H1 (cell line): ENCODE measurements around the gene C2orf42. TPM values are rescaled to one million over a fixed set of nuclear protein-coding genes. Genes with fewer than 3 reads are reported as not detected.

Source experiments
- CTCF ChIA-PET: fragments of 300-600 bp; sonication (Branson Sonifier 250); formaldehyde crosslinking; loops from one replicate; lab custom pipeline; 2021; ENCODE audit not compliant: partially characterized antibody; lab: Charles Lee
- POLR2A ChIA-PET: fragments of 300-600 bp; sonication (Branson Sonifier 250); formaldehyde crosslinking; loops from one replicate; lab custom pipeline; 2021; ENCODE audit warnings: inconsistent platforms; ENCODE audit not compliant: partially characterized antibody; lab: Charles Lee
- DNase-seq, 2 experiments: peaks; one replicate each; pipeline versions ENCODE4 v3.0.0 to v3.0.0-alpha.2; 2010 to 2022; ENCODE audit warnings: low spot score in 2 of 2, low read depth in 1 of 2, mixed read lengths in 1 of 2
- FAIRE-seq: peaks from 2 replicates; lab custom pipeline; 2011; peaks lifted over from hg19 to GRCh38; lab: Jason Lieb, UNC
- H2AFZ ChIP-seq: 2 replicates; pipeline ENCODE4 v1.8.1; 2012; ENCODE audit warnings: low read length, inconsistent platforms
- H2AK5ac ChIP-seq: 2 replicates; pipeline ENCODE4 v1.6.1; 2013; ENCODE audit warnings: low read depth, low read length
- H2BK120ac ChIP-seq: replicated peaks from 2 replicates; pipeline ENCODE3; 2013; ENCODE audit warnings: low read depth, low read length, inconsistent platforms
- H2BK12ac ChIP-seq: 2 replicates; pipeline ENCODE4 v1.6.1; 2013; ENCODE audit warnings: low read depth, low read length
- H2BK15ac ChIP-seq: 2 replicates; pipeline ENCODE4 v1.6.1; 2013; ENCODE audit warnings: low read length
- H2BK20ac ChIP-seq: 2 replicates; pipeline ENCODE4 v1.6.1; 2013; ENCODE audit warnings: low read length
- H2BK5ac ChIP-seq: 2 replicates; pipeline ENCODE4 v1.6.1; 2013; ENCODE audit warnings: low read depth, low read length
- H3K14ac ChIP-seq: 2 replicates; pipeline ENCODE4 v1.6.1; 2013; ENCODE audit warnings: inconsistent platforms; ENCODE audit not compliant: insufficient read length
- H3K18ac ChIP-seq: 2 replicates; pipeline ENCODE4 v1.6.1; 2013; ENCODE audit warnings: low read length; ENCODE audit errors: extremely low read depth
- H3K23ac ChIP-seq: 2 replicates; pipeline ENCODE4 v1.6.1; 2013; ENCODE audit warnings: inconsistent platforms; ENCODE audit not compliant: insufficient read length
- H3K23me2 ChIP-seq: 2 replicates; pipeline ENCODE4 v1.6.1; 2013; ENCODE audit warnings: low read depth, low read length
- H3K27ac ChIP-seq: 2 replicates; pipeline ENCODE4 v1.6.1; 2011; ENCODE audit warnings: low read depth, low read length, inconsistent platforms
- H3K27me3 ChIP-seq, 4 experiments: replicated peaks in 1 of 4; 1 replicate in 1 of 4; 2 replicates in 3 of 4; pipeline versions ENCODE4 v1.6.1 to v1.8.1; 2011 to 2013; ENCODE audit warnings: low read length in 3 of 4, mild to moderate bottlenecking in 3 of 4, inconsistent platforms in 2 of 4, mixed read lengths in 2 of 4, moderate library complexity in 1 of 4; ENCODE audit not compliant: control insufficient read depth in 3 of 4, insufficient read depth in 3 of 4; ENCODE audit errors: extremely low read depth in 1 of 4
- H3K36me3 ChIP-seq, 4 experiments: 2 replicates each; pipeline versions ENCODE4 v1.6.1 to v1.8.1; 2011 to 2013; ENCODE audit warnings: mild to moderate bottlenecking in 4 of 4, low read length in 3 of 4, moderate library complexity in 2 of 4, control low read depth in 1 of 4, inconsistent platforms in 1 of 4; ENCODE audit not compliant: insufficient read depth in 4 of 4, control insufficient read depth in 2 of 4
- H3K4ac ChIP-seq: replicated peaks from 2 replicates; pipeline ENCODE3; 2013; ENCODE audit warnings: low read length, low read depth, mixed read lengths, inconsistent platforms; ENCODE audit not compliant: insufficient read length
- H3K4me1 ChIP-seq, 4 experiments: replicated peaks in 1 of 4; 1 replicate in 1 of 4; 2 replicates in 3 of 4; pipeline versions ENCODE4 v1.6.1 to v1.8.1; 2011 to 2013; ENCODE audit warnings: low read length in 3 of 4, inconsistent platforms in 2 of 4, mixed read lengths in 1 of 4; ENCODE audit not compliant: insufficient read depth in 4 of 4, control insufficient read depth in 3 of 4
- H3K4me2 ChIP-seq, 2 experiments: 2 replicates each; pipeline versions ENCODE4 v1.6.1 to v1.8.1; 2011 to 2013; ENCODE audit warnings: low read depth in 2 of 2, low read length in 2 of 2, control low read depth in 1 of 2, inconsistent platforms in 1 of 2, mild to moderate bottlenecking in 1 of 2; ENCODE audit not compliant: insufficient read depth in 1 of 2
- H3K4me3 ChIP-seq, 4 experiments: fragments of 200-600, 300-600 bp in 1 of 4; sonication (generic), shearing (Covaris generic), sonication (Bioruptor Twin) in 1 of 4; 2 replicates each; pipeline versions ENCODE4 v1.5.1 to v1.8.1; 2011 to 2016; ENCODE audit warnings: low read length in 4 of 4, low read depth in 3 of 4, control low read depth in 2 of 4, inconsistent platforms in 2 of 4, mild to moderate bottlenecking in 2 of 4, mixed read lengths in 1 of 4, moderate library complexity in 1 of 4; ENCODE audit not compliant: insufficient read depth in 2 of 4; ENCODE audit errors: extremely low read depth in 1 of 4
- H3K56ac ChIP-seq: replicated peaks from 2 replicates; pipeline ENCODE3; 2013; ENCODE audit warnings: low read depth, mild to moderate bottlenecking, mixed read lengths, low read length, inconsistent platforms; ENCODE audit not compliant: insufficient read length
- H3K79me1 ChIP-seq: 2 replicates; pipeline ENCODE4 v1.6.1; 2013; ENCODE audit warnings: low read depth, low read length, control low read depth
- H3K79me2 ChIP-seq, 2 experiments: 2 replicates each; pipeline versions ENCODE4 v1.6.1 to v1.8.1; 2012 to 2013; ENCODE audit warnings: low read length in 2 of 2, mild to moderate bottlenecking in 2 of 2, inconsistent platforms in 1 of 2; ENCODE audit not compliant: insufficient read depth in 2 of 2, control insufficient read depth in 1 of 2
- H3K9ac ChIP-seq, 4 experiments: replicated peaks in 1 of 4; 1 replicate in 1 of 4; 2 replicates in 3 of 4; pipeline versions ENCODE4 v1.6.1 to v1.8.1; 2011 to 2013; ENCODE audit warnings: low read depth in 3 of 4, low read length in 3 of 4, control low read depth in 2 of 4, mild to moderate bottlenecking in 2 of 4, moderate library complexity in 2 of 4, inconsistent platforms in 1 of 4; ENCODE audit errors: extremely low read depth in 1 of 4
- H3K9me3 ChIP-seq, 2 experiments: 2 replicates each; pipeline versions ENCODE4 v1.6.1 to v1.8.1; 2012 to 2013; ENCODE audit warnings: mild to moderate bottlenecking in 2 of 2, moderate library complexity in 2 of 2, control low read depth in 1 of 2, inconsistent platforms in 1 of 2, low read depth in 1 of 2, low read length in 1 of 2, mixed read lengths in 1 of 2; ENCODE audit not compliant: insufficient read depth in 2 of 2
- H4K20me1 ChIP-seq, 2 experiments: replicated peaks in 1 of 2; 2 replicates each; pipeline versions ENCODE3 to v1.8.1; 2011 to 2013; ENCODE audit warnings: inconsistent platforms in 2 of 2, low read length in 2 of 2, mild to moderate bottlenecking in 1 of 2; ENCODE audit not compliant: insufficient read depth in 2 of 2, control insufficient read depth in 1 of 2
- H4K5ac ChIP-seq: 2 replicates; pipeline ENCODE4 v1.6.1; 2013; ENCODE audit warnings: low read length, low read depth, mixed read lengths, inconsistent platforms; ENCODE audit not compliant: insufficient read length
- H4K8ac ChIP-seq: 2 replicates; pipeline ENCODE4 v1.8.0; 2013; ENCODE audit warnings: mild to moderate bottlenecking, moderate library complexity, low read length, inconsistent platforms; ENCODE audit not compliant: insufficient read depth; ENCODE audit errors: extremely low read depth
- H4K91ac ChIP-seq: replicated peaks from 2 replicates; pipeline ENCODE3; 2013; ENCODE audit warnings: low read length, mixed read lengths, inconsistent platforms; ENCODE audit not compliant: insufficient read length
- CHD1 ChIP-seq: IDR thresholded peaks from 2 replicates; pipeline ENCODE4 v1.6.1; 2012; ENCODE audit warnings: low read depth, low read length, improper control_type of control experiment
- HDAC6 ChIP-seq: IDR thresholded peaks from one replicate; pipeline ENCODE4 v1.7.1; 2012; ENCODE audit warnings: low read depth, mild to moderate bottlenecking, inconsistent platforms, low read length, moderate library complexity
- JUN ChIP-seq: IDR thresholded peaks from 2 replicates; pipeline ENCODE4 v1.6.1; 2011; ENCODE audit warnings: low read depth, mild to moderate bottlenecking, improper control_type of control experiment, low read length
- JUND ChIP-seq: IDR thresholded peaks from 2 replicates; pipeline ENCODE4 v1.6.1; 2011; ENCODE audit warnings: mild to moderate bottlenecking, improper control_type of control experiment, low read length
- KDM1A ChIP-seq: fragments of 200-600, 300-600 bp; sonication (generic); IDR thresholded peaks from 2 replicates; pipeline ENCODE4 v1.7.1; 2016; ENCODE audit warnings: mild to moderate bottlenecking, low read length, borderline replicate concordance
- MAFK ChIP-seq: IDR thresholded peaks from 2 replicates; pipeline ENCODE4 v1.6.1; 2012; ENCODE audit warnings: low read depth, mild to moderate bottlenecking, improper control_type of control experiment, low read length
- MAX ChIP-seq: IDR thresholded peaks from 2 replicates; pipeline ENCODE4 v1.6.1; 2012; ENCODE audit warnings: inconsistent platforms
- POLR2A ChIP-seq, 2 experiments: IDR thresholded peaks; 1 replicate in 1 of 2; 2 replicates in 1 of 2; pipeline ENCODE4 v1.6.1; 2011; ENCODE audit warnings: low read depth in 2 of 2, low read length in 2 of 2, mild to moderate bottlenecking in 2 of 2; ENCODE audit errors: control extremely low read depth in 1 of 2
- RBBP5 ChIP-seq: IDR thresholded peaks from 2 replicates; pipeline ENCODE4 v1.7.1; 2012; ENCODE audit warnings: low read depth, mild to moderate bottlenecking, inconsistent platforms, low read length, moderate library complexity, borderline replicate concordance
- SP4 ChIP-seq: IDR thresholded peaks from 2 replicates; pipeline ENCODE4 v1.6.1; 2012; ENCODE audit warnings: low read length, inconsistent platforms
- SUZ12 ChIP-seq: fragments of 200-600 bp; sonication (generic); IDR thresholded peaks from 2 replicates; pipeline ENCODE4 v1.6.1; 2012; ENCODE audit warnings: mild to moderate bottlenecking, inconsistent platforms, low read length, moderate library complexity, mixed read lengths
- TBP ChIP-seq: IDR thresholded peaks from 2 replicates; pipeline ENCODE4 v1.6.1; 2011; ENCODE audit warnings: low read depth, low read length, improper control_type of control experiment
- WGBS, 2 experiments: shearing (Covaris generic) in 1 of 2; methylation state at CpG; one replicate each; pipeline versions ENCODE4 v1.1.6 to v1.1.7; 2013 to 2015; ENCODE audit warnings: low lambda C conversion rate in 2 of 2, mixed read lengths in 2 of 2, inconsistent platforms in 1 of 2, low coverage in 1 of 2, missing lambda C conversion rate in 1 of 2; ENCODE audit not compliant: insufficient replicate concordance in 2 of 2, insufficient coverage in 1 of 2, insufficient read length in 1 of 2; ENCODE audit errors: extremely low coverage in 1 of 2, missing lambda C conversion rate in 1 of 2; 5-methylcytosine and 5-hydroxymethylcytosine counted together
- polyA plus RNA-seq, 7 experiments: library from polyadenylated mRNA; depleted of rRNA in 3 of 7; stranded (reverse) in 5 of 7; unstranded in 2 of 7; fragments of >200 nt in 5 of 7; fragments of 200-250 nt in 2 of 7; gene quantifications; 1 replicate in 5 of 7; 2 replicates in 1 of 7; 4 replicates in 1 of 7; pipeline versions ENCODE4 v1.2.1 to v1.2.3, GENCODE V29; 2011 to 2013; ENCODE audit warnings: missing spikeins in 2 of 7, mixed read lengths in 2 of 7
- total RNA-seq: library from RNA; stranded (reverse); fragmentation: NEBNext Ultra II Directional; extraction: Animal tissue kit (Norgen Biotek cat#: 25700); gene quantifications from 2 replicates; pipeline ENCODE4 v1.2.1, GENCODE V29; 2021

Gene C2orf42
- total and polyA plus RNA-seq, 2 of the 8 experiments (the other 6 are each of a cell fraction or from before 2014, with no cell fraction given): 3.9 to 10.7 TPM

GRCh38 chr2:70212298-70212932 is 21.6 kb upstream of the C2orf42 start:
- Histone ChIP-seq H3K18ac (no peak overlapping the region), H3K56ac (no peak overlapping the region), H2BK120ac (no peak overlapping the region), H2BK15ac (no peak overlapping the region), H4K5ac (no peak overlapping the region), H2BK20ac (no peak overlapping the region), H3K27me3 (no peaks in the 10 kb centered on the region), H3K79me2 (no peaks in the 10 kb centered on the region), H3K9me3 (no peaks in the 10 kb centered on the region), H2AFZ (no peak overlapping the region), H3K23ac (no peak overlapping the region), H3K36me3 (peaks cover 7 to 75% (median 35%) of the 10 kb centered on the region in 4 experiments), H3K23me2 (no peaks in the 10 kb centered on the region), H2AK5ac (no peak overlapping the region), H3K4me3 (no peak overlapping the region), H4K91ac (no peak overlapping the region), H3K9ac (no peak overlapping the region), H3K4me1 (no peaks in the 10 kb centered on the region), H3K14ac (no peak overlapping the region), H2BK5ac (no peak overlapping the region), H2BK12ac (no peak overlapping the region), H3K4me2 (no peak overlapping the region), H3K4ac (no peak overlapping the region), H3K27ac (no peak overlapping the region), H3K79me1 (no peaks in the 10 kb centered on the region), H4K20me1 (peaks cover 0 to 2% of the 10 kb centered on the region in 2 experiments), H4K8ac (no peak overlapping the region)
- FAIRE-seq (no peak), DNase-seq (no peak)
- TF ChIP-seq CHD1: no peak
- TF ChIP-seq KDM1A: no peak
- TF ChIP-seq TBP: no peak
- no peak for TF ChIP-seq JUN
- TF ChIP-seq POLR2A (IDR thresholded peaks at IDR 0.05; ENCODE audit: control extremely low read depth in 1 of 2, low read depth in 2 of 2, low read length in 2 of 2): no peak
- TF ChIP-seq HDAC6: no peak
- TF ChIP-seq SP4: no peak
- no peak for TF ChIP-seq SUZ12
- TF ChIP-seq MAFK: no peak
- no peak for TF ChIP-seq MAX
- TF ChIP-seq JUND: no peak
- TF ChIP-seq RBBP5: no peak
- 90% methylated on average over 3 of the region's 3 CpGs; no CpG with 5 or more reads in 1 of the 2 experiments for WGBS, 2 experiments
- CTCF ChIA-PET: no interaction called here
- POLR2A ChIA-PET: interaction anchor here (1.0 to 1.5 kb wide), 5 partner anchors 10 to 69 kb away, joined by 3 to 5 read pairs (median 4); no protein-coding TSS in a partner anchor
